Adrenal gland (tissue), 5 donors: Measurements from ENCODE around the gene PTPRN2.
"Not testable (repeated sequence)": the region's sequence is repeated elsewhere in the genome, so short reads cannot be mapped to it uniquely, and the experiment has no call there.

Experiments
- CTCF ChIP-seq, 6 experiments: fragments of 450-650 bp in 4 of 6; fragments of 200-600 bp in 2 of 6; sonication (generic) in 1 of 6; IDR thresholded peaks; 1 replicate in 5 of 6; 2 replicates in 1 of 6; pipeline versions ENCODE4 v1.5.1 to v1.8.0; 2016 to 2021; ENCODE audit warnings: antibody characterized with exemption in 6 of 6, mild to moderate bottlenecking in 2 of 6, moderate library complexity in 1 of 6
- POLR2A ChIP-seq, 2 donors: fragments of 450-650 bp; IDR thresholded peaks; one replicate each; pipeline ENCODE4 v1.6.1; 2017; ENCODE audit warnings: antibody characterized with exemption in 2 of 2, mild to moderate bottlenecking in 2 of 2, moderate library complexity in 1 of 2
- donor health status: DM: no; HTN: no; CAD: no.

- TF ChIP-seq CTCF, POLR2A (IDR thresholded peaks at IDR 0.05): not testable (repeated sequence)
Observed at GRCh38 chr7:158336952-158337351, 250.7 kb downstream of the PTPRN2 start.
